GM19397 (cell line): ENCODE data around the gene DNAJC10.

Experiments
- ATAC-seq: cut with Tn5 transposase; IDR thresholded peaks from one replicate; pipeline ENCODE4 v1.9.1; 2021; ENCODE audit warnings: mild to moderate bottlenecking, moderate library complexity; ENCODE audit not compliant: unreplicated experiment

DNAJC10 gene

GRCh38 chr2:182831101-182831500 is 115.0 kb downstream of the DNAJC10 start:
- ATAC-seq: no peak

- no peak for ATAC-seq
Measured at GRCh38 chr2:182831921-182832320, 115.9 kb downstream of the DNAJC10 start.

GRCh38 chr2:182833084-182833854 is 117.2 kb downstream of the DNAJC10 start:
- no peak for ATAC-seq

DNA sequence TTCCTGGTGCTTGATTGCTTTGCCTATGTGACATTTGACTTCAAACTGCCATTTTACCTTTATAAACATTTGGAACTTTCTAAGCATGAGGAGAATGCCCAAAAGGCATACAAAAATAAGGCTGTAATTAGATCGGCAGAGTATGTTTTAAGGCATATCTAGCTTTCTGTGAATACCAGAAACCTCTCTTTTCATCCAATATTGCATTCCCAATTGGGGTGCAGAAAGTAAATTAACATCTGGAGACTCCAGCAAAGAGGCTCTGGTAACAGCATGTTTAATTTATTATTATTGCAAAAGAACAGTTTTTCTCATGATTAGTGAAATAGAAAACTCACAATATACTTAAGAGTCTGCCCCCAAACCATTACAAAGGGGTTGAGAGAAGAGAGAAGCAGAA is 118.2 kb downstream of the DNAJC10 start:
- no peak for ATAC-seq

DNA sequence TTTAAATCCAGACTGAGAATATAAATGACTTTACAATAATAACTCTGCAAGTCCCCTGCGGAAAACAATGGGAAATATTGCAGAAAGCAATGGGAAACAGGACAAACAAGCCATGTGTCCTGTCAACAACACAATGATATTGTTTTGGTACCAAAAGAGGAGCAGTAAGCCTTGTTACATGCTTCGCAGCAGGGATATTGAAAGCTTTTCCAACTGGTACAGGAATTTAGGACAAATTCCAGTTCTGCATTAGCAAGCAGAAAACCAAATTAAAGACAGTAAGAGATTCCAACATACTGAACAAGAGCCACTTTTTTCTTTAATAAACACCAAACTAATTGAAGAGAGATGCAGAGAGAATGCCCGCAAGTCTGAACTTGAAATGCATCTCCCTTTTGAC is 120.4 kb downstream of the DNAJC10 start:
- no peak for ATAC-seq
